IPS-11a (cell line): Measurements from ENCODE around the gene TESK1.
"Not testable (repeated sequence)": the region's sequence is repeated elsewhere in the genome, so short reads cannot be mapped to it uniquely, and the experiment has no call there.

Experiments
- H3K4me3 ChIP-seq: one replicate; pipeline ENCODE4 v1.5.1; 2013; ENCODE audit warnings: low read depth, low read length, control low read depth

Gene TESK1

GRCh38 chr9:35579659-35580227 is 25.3 kb upstream of the TESK1 start:
- H3K4me3 ChIP-seq, result not testable (repeated sequence)

DNA sequence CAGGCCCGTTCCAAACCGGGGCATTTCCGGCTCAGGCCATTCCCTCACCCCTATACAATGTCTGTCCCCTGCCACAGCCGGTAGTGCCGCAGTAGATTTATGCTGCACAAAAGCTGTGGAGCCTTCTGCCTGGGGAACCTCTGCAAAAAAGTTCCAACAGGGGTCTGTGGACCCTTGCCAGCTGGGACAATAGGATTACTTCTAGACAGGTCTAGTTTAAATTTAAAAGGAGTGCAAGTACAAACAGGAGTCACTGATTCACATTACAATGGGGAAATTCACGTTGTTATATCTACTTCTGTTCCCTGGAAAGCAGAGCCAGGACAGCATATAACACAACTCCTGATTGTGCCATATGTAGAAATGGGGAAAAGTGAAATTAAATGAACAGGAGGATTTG is 21.5 kb upstream of the TESK1 start:
- not testable (repeated sequence) for H3K4me3 ChIP-seq

DNA sequence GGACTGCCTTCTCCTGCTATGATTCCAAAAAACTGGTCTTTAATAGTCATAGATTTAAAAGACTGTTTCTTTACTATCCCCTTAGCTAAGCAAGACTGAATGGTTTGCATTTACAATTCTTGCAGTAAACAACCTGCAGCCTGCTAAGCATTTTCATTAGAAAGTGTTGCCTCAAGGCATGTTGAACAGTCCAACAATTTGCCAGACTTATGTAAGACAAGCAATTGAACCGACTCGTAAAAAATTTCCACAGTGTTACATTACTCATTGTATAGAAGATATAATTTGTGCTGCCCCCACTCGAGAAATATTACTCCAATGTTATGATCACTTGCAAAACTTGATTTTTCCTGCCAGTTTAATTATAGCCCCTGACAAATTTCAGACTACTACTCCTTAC is 20.4 kb upstream of the TESK1 start:
- H3K4me3 ChIP-seq, result not testable (repeated sequence)

DNA sequence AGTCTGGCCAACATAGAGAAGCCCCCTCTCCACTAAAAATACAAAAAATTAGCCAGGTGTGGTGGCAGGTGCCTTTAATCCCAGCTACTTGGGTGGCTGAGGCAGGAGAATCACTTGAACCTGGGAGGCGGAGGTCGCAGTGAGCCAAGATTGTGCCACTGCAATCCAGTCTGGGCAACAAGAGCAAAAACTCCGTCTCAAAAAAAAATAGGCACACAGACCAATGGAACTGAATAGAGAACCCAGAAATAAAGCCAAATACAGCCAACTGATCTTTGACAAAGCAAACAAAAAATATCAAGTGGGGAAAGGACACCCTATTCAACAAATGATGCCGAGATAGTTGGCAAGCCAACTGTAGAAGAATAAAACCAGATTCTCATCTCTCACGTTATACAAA is 16.6 kb upstream of the TESK1 start:
- H3K4me3 ChIP-seq, result not testable (repeated sequence)

DNA sequence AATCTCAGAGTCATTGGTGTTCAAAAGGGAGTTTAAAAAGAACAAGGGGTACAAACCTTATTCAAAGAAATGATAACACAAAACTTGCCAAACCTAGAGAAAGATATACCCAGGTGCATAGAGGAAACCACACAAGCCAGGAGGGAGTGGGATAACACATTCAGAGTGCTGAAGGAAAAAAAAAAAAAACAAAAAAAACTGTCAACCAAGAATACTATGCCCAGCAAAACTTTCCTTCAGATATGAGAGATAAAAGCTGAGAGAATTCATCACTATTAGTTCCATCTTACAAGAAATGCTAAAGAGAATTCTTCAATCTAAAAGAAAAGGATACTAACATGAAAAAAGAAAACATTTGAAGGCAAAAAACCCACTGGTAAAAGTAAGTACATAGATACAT is 11.5 kb upstream of the TESK1 start:
- no peak overlapping the region for H3K4me3 ChIP-seq

DNA sequence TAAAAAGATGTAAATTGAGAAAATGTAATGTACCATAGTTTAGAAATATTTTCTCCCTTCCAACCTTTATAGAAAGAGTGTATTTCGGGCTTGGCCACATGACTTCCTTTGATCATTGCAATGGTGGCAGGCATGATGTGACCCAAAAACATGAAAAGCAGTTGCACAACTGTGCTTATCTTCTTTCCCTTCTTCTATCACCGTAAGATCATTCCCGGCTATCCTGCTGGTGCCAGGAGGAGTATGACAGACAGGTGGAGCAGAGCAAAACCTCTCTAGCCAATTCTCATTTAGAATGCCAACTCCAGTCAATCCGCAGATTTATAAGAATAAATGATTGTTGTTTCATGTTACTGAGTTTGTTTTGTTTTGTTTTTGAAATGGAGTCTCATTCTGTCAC is 10.6 kb upstream of the TESK1 start:
- no peak overlapping the region for H3K4me3 ChIP-seq

DNA sequence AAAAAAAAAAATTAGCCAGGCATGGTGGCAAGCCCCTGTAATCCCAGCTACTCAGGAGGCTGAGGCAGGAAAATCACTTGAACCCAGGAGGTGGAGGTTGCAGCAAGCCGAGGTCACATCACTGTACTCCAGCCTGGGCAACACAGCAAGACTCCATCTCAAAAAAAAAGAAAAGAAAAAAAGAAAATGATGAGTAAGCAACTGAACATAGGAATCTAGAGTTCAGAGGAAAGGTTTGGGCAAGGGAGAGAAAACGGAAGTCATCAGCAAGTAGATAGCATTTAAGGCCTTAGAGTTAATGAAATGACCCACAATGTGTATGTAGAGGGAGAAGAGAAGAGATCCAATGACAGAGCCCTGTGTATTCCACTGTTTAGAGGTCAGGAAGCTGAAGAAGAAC is 8.2 kb upstream of the TESK1 start:
- H3K4me3 ChIP-seq, result not testable (repeated sequence)

DNA sequence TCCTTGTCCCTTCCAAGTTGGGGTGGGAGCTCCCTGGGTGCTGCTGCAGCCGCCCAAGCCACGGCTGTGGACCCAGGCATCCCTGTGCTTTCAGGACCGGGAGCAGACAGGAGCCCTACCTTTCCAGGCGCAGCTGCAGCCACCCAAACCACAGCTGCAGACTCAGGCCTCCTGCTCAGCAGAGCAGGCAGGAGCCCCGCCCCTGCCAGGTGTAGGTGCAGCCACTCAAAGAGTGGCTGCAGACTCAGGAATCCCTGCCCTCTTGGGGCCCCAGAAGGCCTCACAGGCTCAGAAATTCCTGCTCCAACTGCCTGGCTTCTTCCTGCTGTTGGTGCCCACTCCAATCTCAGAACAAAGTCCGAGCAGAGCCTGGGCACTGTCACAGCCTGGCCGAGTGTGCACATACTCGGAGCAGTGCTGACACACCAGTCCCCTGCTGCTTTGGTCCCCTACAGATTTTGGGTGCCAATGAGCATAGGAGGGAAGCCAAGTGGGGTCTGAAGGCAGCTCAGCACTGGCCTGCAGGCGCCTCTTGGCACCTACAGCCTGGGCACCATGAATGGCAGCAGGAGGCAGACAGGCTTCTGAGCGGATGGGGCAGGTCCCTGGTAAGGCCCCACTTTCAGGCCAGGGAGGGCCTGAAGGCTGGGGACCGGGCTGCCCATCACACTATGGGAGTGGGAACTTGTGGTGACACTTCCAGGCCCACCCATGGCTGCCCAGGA is 6.0 kb upstream of the TESK1 start:
- no peak overlapping the region for H3K4me3 ChIP-seq

DNA sequence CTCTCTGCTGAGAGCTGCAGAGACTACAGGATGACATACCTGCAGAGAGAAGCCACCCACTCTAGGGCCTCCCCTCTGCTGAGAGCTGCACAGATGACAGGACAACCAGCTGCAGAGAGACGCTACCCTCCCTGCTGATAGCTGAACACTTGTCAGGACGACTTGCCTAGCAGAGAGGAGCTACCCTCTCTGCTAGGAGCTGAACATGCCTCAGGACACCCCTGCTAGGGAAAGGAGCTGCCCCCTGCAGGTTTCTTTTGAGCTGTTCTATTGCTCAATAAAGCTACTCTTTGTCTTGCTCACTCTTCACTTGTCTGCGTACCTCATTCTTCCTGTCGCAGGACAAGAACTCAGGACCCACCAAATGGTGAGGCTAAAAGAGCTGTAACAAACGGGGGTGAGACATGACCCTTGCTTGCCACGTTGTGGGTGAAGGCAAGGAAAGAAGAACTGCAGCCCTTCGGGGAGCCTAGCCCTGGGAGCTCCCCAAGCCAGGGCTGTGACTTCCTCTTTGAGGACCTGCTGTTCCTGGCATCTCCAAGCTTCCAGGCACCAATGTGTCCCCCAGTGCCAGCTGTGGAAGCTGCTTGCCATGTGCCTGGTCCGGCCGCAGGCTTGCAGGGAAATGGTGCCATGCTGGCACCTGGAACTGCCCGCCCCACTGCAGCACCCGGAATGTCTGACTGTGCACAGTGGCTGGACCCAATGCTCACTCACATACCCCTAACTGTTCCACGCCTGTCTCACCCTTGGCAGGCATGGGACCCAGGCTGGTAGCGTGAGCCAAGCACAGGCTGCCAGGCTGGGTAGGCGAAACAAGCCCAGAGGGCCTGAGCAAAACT is 5.1 kb upstream of the TESK1 start:
- H3K4me3 ChIP-seq, result no peak overlapping the region

DNA sequence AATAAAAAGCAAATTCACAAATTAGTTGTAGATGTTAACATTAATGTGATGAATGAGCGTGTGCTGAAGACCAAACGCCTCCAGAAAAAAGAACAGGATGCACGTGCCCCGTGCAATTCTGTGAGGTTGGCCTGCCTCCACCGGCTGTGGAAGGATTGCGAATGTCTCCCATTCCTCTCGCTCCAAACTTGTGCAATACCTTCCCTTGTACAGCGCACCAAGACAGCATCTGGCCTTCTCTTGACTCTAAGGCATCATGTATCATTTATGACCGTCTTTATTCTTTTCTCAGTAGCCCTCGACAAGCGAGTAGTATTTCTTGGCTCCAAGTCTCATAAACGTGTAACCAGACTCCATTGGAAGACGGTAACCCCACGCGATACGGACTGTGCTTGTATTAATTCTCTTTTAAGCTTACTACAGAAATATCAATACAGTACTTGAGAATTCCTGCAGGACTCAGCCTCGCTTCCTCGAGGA is 1.5 kb upstream of the TESK1 start:
- peak overlapping the region; percentile 37 for H3K4me3 ChIP-seq

GRCh38 chr9:35603986-35604577 is 980 bp upstream of the TESK1 start:
- peak overlapping the region; percentile 75 for H3K4me3 ChIP-seq

- peak overlapping the region; percentile 64 for H3K4me3 ChIP-seq
Observed at GRCh38 chr9:35605351-35606137, 482 bp downstream of the TESK1 start.

DNA sequence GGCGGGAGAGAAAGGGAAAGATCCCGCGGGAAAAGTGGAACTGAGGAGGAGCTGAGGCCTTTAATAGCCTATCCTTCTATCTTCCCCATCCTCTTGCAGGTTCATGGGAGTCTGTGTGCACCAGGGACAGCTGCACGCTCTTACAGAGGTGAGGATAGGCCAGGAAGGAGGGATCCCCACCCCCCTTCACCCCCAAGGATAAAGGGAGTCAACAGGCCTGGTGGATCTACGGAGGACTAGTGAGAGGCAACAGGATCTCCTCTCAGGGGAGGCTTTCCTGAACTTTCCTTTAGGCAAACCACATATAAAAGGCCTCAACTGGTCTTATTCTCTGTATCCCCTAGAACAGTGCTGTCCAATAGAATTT is 1.1 kb downstream of the TESK1 start:
- H3K4me3 ChIP-seq, result peak overlapping the region; percentile 64

GRCh38 chr9:35606726-35607125 is 1.7 kb downstream of the TESK1 start:
- no peak overlapping the region for H3K4me3 ChIP-seq

DNA sequence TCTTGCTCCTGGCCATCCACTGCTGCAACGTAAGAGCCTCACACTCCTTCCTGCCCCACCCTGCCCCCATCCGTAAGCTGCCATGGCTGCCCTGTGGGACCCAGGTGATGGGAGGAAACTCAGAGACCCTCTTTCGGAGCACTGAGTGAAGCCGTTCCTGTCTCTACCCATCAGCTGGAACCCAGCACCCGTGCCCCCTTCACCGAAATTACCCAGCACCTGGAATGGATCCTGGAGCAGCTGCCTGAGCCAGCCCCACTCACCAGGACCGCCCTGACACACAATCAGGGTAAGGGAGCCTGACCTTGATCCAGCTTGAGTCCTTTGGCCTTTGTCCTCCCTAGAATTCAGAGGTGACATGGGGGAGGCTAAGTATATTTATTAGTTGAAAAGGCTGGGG is 3.2 kb downstream of the TESK1 start:
- H3K4me3 ChIP-seq, result no peak overlapping the region

- no peak overlapping the region for H3K4me3 ChIP-seq
Observed at GRCh38 chr9:35609001-35609819, 4.1 kb downstream of the TESK1 start.

- H3K4me3 ChIP-seq, result no peak overlapping the region
Observed at GRCh38 chr9:35609820-35610163, 4.7 kb downstream of the TESK1 start.

GRCh38 chr9:35611230-35611797 is 6.3 kb downstream of the TESK1 start:
- no peak overlapping the region for H3K4me3 ChIP-seq

DNA sequence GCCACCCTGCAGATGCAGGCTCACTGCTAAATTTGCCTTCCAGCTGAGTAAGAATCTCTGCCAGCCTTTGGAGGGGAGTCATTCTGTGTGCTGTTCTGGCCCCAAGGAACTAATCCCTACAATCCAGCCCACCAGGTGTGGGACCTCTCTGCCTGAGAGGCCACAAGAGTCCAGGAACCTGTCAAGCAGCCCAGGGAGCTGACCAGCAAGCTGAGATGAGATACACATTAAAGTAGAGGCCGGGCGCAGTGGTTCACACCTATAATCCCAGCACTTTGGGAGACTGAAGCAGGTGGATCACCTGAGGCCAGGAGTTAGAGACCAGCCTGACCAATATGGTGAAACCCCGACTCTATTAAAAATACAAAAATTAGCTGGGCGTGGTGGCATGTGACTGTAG is 7.0 kb downstream of the TESK1 start:
- H3K4me3 ChIP-seq, result not testable (repeated sequence)

GRCh38 chr9:35612843-35613242 is 7.8 kb downstream of the TESK1 start:
- H3K4me3 ChIP-seq, result no peak overlapping the region
